K562 (cell line): Measurements from ENCODE around the gene FEN1. TPM values are rescaled to one million over a fixed set of nuclear protein-coding genes. Genes with fewer than 3 reads are reported as not detected.

ENCODE experiments used
- ARID3B ChIP-seq: fragments of 250-450 bp; sonication (Bioruptor Pico); IDR thresholded peaks from 2 replicates; pipeline ENCODE4 v1.4.0; 2020; ENCODE audit warnings: borderline replicate concordance
- ARNT ChIP-seq, 2 experiments: fragments of 450-650 bp; IDR thresholded peaks; 2 replicates each; pipeline ENCODE4 v1.6.1; 2016; ENCODE audit warnings: mild to moderate bottlenecking in 1 of 2
- CBX8 ChIP-seq: fragments of 200-600 bp; sonication (generic); IDR thresholded peaks from 2 replicates; pipeline ENCODE4 v1.6.1; 2012; ENCODE audit warnings: borderline replicate concordance, mixed run types, low read depth, mild to moderate bottlenecking, moderate library complexity, mixed read lengths, low read length, control low read depth, inconsistent platforms; ENCODE audit not compliant: poor library complexity, severe bottlenecking; ENCODE audit errors: extremely low read depth
- CEBPZ ChIP-seq: fragments of 150-350 bp; IDR thresholded peaks from 2 replicates; pipeline ENCODE4 v1.6.1; 2014; ENCODE audit warnings: low read depth, mild to moderate bottlenecking, low read length, borderline replicate concordance
- CHD1 ChIP-seq: fragments of 200-600 bp; sonication (generic); IDR thresholded peaks from one replicate; pipeline ENCODE4 v1.6.1; 2012; ENCODE audit warnings: mild to moderate bottlenecking, moderate library complexity, low read length, inconsistent platforms
- ELK1 ChIP-seq: sonication (generic); formaldehyde crosslinking; IDR thresholded peaks from 2 replicates; pipeline ENCODE4 v1.8.1; 2022; ENCODE audit warnings: missing genetic modification reagents
- FOXP4 ChIP-seq: sonication (generic); formaldehyde crosslinking; IDR thresholded peaks from 2 replicates; pipeline ENCODE4 v1.8.0; 2022; ENCODE audit warnings: mild to moderate bottlenecking, missing genetic modification reagents, borderline replicate concordance
- GTF2B ChIP-seq: IDR thresholded peaks from 2 replicates; pipeline ENCODE4 v1.6.1; 2011; ENCODE audit not compliant: insufficient read length; ENCODE audit errors: extremely low read depth
- IRF1 ChIP-seq: sonication (generic); formaldehyde crosslinking; IDR thresholded peaks from 2 replicates; pipeline ENCODE4 v1.8.0; 2022; ENCODE audit warnings: missing genetic modification reagents, mild to moderate bottlenecking, borderline replicate concordance
- MED1 ChIP-seq: sonication (generic); formaldehyde crosslinking; IDR thresholded peaks from 2 replicates; pipeline ENCODE4 v1.8.1; 2023; ENCODE audit warnings: missing genetic modification reagents, borderline replicate concordance
- PHF20 ChIP-seq: fragments of 450-650 bp; IDR thresholded peaks from 2 replicates; pipeline ENCODE4 v1.6.1; 2018; ENCODE audit not compliant: partially characterized antibody
- PTRF ChIP-seq: fragments of 450-650 bp; IDR thresholded peaks from 2 replicates; pipeline ENCODE4 v1.6.1; 2016; ENCODE audit warnings: mild to moderate bottlenecking, missing genetic modification characterization, missing compliant biosample characterization
- TGIF2 ChIP-seq: sonication (generic); formaldehyde crosslinking; IDR thresholded peaks from 2 replicates; pipeline ENCODE4 v1.8.1; 2022; ENCODE audit warnings: mild to moderate bottlenecking, missing genetic modification reagents, moderate library complexity
- ZNF133 ChIP-seq: fragments of 250-450 bp; sonication (Bioruptor Pico); IDR thresholded peaks from 2 replicates; pipeline ENCODE4 v1.4.0; 2020; ENCODE audit warnings: mild to moderate bottlenecking
- ZNF695 ChIP-seq: fragments of 450-650 bp; formaldehyde crosslinking; IDR thresholded peaks from 2 replicates; pipeline ENCODE4 v1.4.0; 2020; ENCODE audit warnings: mild to moderate bottlenecking, moderate library complexity
- ZNF707 ChIP-seq: fragments of 250-450 bp; sonication (Bioruptor Pico); conservative IDR thresholded peaks from 2 replicates; pipeline ENCODE4 v1.8.0; 2022; ENCODE audit warnings: inconsistent platforms, mild to moderate bottlenecking, moderate library complexity
- polyA plus RNA-seq, 8 experiments: library from polyadenylated mRNA; depleted of rRNA in 4 of 8; stranded (reverse) in 5 of 8; unstranded in 3 of 8; fragments of >200 nt; fragmentation: Nextera tagmentation in 2 of 8; fragmentation: Illumina TruSeq in 1 of 8; extraction: Ambion mirVana in 2 of 8; extraction: Trizol in 1 of 8; gene quantifications; 2 replicates each; pipeline versions ENCODE4 v1.2.1 to v1.2.3, GENCODE V29; 2011 to 2014; ENCODE audit warnings: inconsistent platforms in 1 of 8, missing spikeins in 1 of 8
- total RNA-seq, 7 experiments: library from RNA; depleted of rRNA in 6 of 7; stranded (reverse); fragments of >200 nt in 6 of 7; fragmentation: Illumina TruSeq in 2 of 7; extraction: Trizol in 2 of 7; gene quantifications; 2 replicates each; pipeline versions ENCODE4 v1.2.1 to v1.2.3, GENCODE V29; 2011 to 2021; ENCODE audit warnings: low replicate concordance in 1 of 7

FEN1 gene
- total and polyA plus RNA-seq, 9 of the 15 experiments (the other 6 are each of a cell fraction or from before 2014, with no cell fraction given), result 58.1 to 156 (median 137) TPM

- TF ChIP-seq ZNF707 (CRISPR knock-in tag), result no peak
- TF ChIP-seq IRF1, result no peak
- no peak for TF ChIP-seq TGIF2
- TF ChIP-seq PTRF (tag), result 0 out of 2 replicates have a peak, but pooled peaks have one; percentile 12
- TF ChIP-seq GTF2B, result no peak
- no peak for TF ChIP-seq MED1 (CRISPR knock-in tag)
- no peak for TF ChIP-seq CHD1
- TF ChIP-seq PHF20, result no peak
- no peak for TF ChIP-seq FOXP4 (CRISPR knock-in tag)
- no peak for TF ChIP-seq CEBPZ
- no peak for TF ChIP-seq ELK1 (CRISPR knock-in tag)
- TF ChIP-seq ARNT (IDR thresholded peaks at IDR 0.05), result peak; percentile 83 to 88; a peak in 3 of 4 replicates
- no peak for TF ChIP-seq ZNF133 (CRISPR knock-in tag)
- no peak for TF ChIP-seq CBX8
- TF ChIP-seq ARID3B (CRISPR knock-in tag), result no peak
- no peak for TF ChIP-seq ZNF695 (CRISPR knock-in tag)
These were observed 49.2 kb downstream of the FEN1 start (continued) for GRCh38 chr11:61841636-61842527.
